Activated CD8-positive, alpha-beta memory T cell treated with anti-CD3 and anti-CD28 coated beads, Interleukin-2, amount 50 U/mL, for 24 hours (primary cell): Measurements from ENCODE around the gene PEAK1.

Experiments
- DNase-seq: peaks from one replicate; pipeline ENCODE4 v3.0.0-alpha.2; 2020; ENCODE audit errors: extremely low read depth

The PEAK1 gene

DNA sequence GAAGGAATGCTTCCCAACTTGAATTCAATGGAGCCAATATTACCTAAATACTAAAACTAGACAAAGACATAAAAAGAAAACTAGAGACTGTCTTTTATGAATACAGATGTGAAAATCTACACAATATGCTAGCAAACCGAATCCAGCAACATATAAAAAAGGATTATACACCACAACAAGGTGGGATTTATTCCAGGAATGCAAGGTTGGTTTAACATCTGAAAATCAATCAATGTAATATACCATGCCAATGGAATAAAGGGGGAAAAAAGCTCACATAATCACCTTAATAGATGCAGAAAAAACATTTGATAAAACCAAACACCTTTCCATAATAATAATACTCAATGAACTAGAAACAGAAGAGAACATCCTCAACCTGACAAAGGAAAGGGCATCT, 279.7 kb downstream of the PEAK1 start:
- DNase-seq, result no peak

DNA sequence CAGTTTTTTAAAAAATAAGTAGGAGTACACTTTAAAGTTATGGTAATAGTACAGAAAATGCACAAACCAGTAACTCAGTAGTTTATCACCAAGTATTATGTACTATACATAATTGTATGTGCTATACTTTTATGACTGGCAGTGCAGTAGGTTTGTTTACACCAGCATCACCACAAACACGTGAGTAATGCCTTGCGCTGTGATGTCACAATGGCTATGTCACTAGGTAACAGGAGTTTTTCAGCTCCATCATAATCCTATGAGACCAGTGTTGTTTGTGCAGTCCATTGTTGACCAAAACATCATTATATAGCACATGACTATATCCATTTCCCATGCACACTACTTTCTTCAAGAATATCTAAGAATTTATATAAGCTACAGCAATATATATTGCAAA, 280.6 kb downstream of the PEAK1 start:
- DNase-seq, result no peak

DNA sequence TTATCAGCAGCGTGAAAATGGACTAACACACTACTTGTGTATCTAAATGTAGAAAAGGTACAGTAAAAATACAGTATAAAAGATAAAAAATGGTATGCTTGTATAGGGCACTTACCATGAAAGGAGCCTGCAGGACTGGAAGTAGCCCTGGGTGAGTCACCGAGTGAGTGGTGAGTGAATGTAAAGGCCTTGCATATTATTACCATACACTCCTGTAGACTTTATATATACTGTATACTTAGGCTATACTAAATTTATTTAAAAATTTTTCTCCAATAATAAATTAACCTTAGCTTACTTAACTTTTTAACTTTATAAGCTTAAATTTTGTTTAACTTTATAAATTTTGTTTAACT, 281.8 kb downstream of the PEAK1 start:
- no peak for DNase-seq

DNA sequence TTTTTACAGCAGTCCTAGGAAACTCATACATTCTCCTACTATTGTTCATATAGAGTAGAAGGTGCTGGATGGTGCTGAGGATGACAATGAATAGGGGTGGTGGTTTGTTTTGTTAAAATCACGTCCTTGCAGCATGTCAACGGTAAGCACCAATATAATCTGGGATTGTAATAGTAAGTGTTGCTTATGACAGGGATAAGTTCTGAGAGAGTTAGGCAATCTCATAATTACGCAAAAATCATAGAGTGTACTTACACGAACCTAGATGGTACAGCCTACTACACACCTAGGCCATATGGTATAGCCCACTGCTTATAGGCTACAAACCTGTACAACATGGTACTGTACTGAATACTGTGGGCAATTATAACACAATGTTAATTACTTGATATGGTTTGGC, 284.7 kb downstream of the PEAK1 start:
- DNase-seq, result no peak

DNA sequence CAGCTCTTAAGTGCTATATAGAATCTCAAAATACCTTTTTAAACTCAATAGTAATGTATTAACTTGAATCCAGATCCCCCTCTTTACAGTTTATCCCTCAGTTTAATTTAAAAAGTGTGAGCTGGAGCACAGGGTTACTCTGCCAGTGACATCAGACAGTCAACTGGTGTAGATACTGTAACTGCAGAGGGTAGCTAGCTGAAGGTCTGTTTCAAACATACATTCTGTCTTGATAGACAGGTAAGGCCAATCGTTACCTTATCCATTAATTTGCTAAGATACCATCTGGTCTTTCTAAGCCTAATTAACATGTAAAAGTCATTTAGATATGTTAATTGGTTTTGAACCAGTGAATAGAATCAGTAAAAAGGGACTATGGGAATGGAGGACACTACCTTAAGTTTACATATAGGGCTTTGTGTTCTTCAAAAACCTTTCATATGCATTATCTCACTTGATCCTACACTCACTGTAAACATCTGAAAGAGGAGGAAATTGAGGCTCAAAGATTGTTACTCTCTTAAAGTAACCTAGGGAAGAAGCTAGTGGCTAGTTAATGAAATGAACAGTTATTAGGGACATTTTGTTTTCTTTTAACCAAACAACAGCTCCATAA, 289.5 kb downstream of the PEAK1 start:
- DNase-seq, result no peak

DNA sequence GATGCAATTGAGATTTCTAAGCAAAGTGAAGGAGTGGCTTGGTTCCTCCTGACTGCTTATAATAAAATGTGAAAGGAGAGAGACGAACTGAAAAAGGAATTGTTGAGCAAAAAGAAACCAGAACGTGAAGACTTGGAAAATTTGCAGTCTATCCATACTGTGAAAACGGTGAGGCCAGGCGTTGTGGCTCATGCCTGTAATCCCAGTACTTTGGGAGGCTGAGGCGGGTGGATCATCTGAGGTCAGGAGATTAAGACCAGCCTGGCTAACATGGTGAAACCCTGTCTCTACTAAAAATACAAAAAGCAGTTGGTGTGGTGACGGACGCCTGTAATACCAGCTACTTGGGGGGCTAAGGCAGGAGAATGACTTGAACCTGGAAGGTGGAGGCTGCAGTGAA, 292.3 kb downstream of the PEAK1 start:
- no peak for DNase-seq

DNA sequence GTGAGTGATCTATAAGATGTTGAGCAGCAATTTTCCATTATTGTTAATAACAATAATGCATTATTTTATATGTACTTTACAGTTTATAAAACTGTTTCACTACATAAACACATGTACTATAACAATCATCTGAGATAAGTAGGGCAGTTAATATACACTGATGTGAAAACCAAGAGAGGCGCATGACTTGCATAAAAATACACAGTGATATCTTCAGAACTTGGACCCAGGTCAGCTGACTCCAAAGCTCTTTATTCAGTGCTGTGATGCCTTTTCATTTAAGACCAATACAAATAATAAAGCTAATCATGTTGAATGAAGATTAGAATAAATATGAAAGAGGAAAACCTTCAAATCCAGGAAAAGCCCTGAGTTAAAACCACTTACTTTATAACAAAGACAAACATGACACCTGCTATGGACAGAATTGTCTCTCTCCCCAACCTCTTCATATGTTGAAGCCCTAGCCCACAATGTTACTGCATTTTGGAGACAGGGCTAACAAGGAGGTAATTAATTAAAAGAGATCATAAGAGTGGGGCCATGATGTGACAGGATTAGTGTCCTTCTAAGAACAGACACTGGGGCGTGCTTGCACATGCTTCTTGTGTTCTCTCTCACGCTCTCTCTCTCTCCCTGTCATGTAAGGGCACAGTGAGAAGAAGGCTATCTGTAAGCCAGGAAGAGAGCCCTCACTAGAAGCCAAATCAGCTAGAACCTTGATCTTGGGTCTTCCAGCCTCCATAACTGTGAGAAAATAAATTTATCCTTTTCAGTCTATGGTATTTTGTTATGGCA, 293.2 kb downstream of the PEAK1 start:
- no peak for DNase-seq

DNA sequence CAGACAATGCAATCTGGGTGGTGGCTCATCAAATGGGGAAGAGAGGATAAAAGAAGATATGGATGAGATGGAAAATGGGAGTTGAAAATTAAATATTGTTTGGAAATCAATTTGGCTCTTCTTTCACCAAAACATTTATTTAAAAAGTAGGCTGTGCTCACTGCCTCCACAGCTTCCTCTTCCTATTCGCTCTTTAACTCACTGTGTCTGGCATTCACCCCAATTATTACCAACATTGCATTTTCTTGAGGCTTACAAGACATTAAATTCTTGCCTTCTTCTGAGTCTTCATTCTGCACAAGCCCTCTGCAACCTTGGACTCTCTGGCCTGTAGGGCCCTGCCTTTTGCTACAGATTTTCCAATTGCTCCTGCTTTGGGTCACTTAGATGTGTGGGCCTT, 296.1 kb downstream of the PEAK1 start:
- no peak for DNase-seq

DNA sequence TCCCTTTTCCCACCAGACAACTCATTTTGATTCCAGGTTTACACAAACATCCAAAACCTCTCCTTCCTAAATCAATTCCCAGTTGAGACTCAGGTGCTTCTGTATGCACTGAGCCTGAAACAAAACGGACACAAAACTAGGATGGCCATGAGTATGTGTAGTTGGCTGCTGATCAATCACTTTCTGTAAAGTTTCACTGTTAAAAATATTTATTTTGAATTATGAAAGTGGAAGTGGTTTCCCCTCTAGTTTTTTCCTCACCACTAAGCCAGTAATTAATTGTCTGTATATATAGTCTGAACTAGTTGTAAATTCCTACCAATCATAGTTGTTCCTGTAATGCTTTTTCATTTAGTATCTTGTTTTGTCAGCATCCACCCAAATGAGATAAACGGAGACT, 297.3 kb downstream of the PEAK1 start:
- no peak for DNase-seq

DNA sequence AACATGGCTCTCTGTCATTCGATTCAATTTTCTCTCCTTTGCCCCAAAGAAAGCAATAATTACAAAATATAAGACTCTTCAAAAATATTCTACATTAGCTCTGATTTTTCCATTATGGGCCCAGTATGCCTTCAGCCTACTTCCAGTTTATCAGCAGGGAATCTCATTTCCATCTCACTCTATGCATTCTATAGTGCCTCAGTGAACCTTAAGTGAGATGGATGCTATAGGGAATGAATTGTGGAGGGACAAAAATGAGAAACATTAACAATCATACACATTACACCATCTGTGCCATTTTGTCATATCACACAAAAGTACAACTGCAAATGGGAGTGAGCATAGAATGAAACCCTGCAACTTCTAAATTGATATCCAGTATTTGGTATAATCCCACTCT, 298.3 kb downstream of the PEAK1 start:
- no peak for DNase-seq

DNA sequence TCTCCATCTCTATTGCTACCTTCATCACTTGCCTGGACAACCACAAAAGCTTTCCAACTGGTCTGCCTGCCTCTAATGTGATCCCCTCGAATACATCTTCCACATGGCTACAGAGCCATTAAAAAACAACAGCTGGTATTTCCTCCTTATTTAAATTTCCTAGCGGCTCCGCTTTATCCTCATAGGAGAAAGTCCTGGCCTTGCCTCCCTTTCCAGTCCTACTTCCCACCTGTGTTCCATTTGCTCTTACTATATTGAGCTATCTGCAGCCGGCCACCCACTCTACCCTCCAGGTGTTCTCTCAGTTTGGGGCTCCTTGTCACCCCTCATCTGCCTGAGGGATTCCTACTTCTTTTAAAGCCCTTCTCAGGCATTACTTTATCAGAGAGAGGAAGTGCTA, 299.3 kb downstream of the PEAK1 start:
- no peak for DNase-seq

DNA sequence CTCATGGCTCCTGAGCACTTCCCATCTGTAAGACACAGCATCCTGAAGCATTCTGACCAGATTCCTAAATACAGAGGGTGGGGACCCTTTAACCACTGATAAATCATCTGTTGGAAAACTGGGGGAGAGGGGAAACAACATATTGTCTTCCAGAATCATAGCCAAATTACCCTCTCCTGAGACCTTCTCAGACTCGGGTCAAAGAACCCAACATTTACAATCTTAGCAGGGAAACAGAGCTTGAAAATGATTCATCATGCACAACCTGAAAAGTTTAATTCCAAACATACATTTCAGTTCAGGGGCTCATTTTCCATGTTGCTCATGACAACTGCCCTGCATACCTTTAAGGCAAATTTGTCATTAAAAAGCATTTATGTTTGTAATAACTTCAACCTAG, 300.5 kb downstream of the PEAK1 start:
- DNase-seq, result no peak

DNA sequence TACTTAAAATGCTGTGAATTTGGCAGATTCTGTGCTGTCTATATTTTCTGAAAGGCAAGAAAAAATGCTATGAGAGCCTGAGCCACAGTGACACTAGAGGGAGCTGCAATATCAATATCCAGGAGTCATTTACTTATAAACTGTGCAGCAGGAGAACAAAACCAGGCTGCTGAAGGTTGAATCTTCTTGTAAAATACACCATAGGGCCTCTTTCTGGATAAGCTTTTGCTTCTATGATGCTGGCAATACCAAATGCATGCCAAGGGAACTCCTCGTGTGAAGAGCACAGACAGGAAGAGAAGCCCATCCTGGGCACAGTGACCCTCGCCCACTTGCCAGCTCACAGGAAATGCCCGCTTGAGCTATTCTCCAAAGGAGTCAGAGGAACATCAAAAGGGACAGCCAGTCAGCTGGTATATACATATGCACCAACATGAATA, 301.0 kb downstream of the PEAK1 start:
- DNase-seq, result no peak

DNA sequence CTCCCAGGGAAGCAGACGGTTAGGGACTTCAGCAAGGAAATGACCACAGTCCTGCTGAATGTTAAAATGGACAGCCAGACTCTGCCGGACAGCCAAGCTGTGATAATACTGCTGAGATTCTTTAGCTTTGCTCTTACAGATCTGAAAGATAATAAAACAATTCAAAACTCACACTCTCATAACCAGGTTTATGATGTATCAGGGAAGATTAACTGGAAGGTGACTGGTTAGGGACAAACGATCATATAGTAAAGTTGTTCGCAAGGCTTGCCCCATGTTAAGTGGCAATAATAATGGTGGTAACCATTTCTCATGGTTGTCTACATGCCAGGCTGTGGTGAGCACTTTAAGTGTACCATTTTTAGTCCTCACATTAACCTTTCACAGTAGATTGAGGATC, 304.7 kb downstream of the PEAK1 start:
- no peak for DNase-seq

DNA sequence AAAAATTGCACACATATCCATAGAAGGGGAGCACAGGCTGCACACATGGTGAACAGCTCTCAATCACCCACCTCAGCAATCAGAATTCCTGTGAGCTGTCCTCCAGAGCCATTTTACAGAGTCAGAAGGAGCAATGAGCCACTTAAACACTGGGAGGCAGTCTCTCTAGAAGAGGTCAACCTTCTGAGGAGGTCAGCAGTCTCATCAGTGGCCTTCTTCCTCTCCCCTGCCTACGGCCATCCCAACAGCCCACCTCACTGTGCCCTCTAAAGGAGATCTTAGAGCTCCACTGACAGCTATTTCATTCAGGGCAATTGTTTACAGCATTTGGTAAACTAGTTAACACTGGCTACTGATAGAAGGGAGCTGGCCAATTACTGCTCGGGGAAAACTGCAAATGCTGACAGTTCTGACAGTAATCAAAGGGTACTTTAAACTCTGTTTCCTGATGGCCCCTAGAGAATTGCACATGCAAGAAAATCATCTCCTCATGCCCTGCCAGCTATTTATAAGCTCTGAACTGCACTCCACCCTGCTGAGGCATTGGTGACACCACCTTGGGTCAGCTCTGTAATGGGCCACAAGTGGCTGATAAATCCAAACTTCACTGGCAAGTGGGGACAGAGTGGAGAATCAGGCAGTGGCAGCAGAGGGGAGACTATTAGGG, 306.9 kb downstream of the PEAK1 start:
- no peak for DNase-seq

DNA sequence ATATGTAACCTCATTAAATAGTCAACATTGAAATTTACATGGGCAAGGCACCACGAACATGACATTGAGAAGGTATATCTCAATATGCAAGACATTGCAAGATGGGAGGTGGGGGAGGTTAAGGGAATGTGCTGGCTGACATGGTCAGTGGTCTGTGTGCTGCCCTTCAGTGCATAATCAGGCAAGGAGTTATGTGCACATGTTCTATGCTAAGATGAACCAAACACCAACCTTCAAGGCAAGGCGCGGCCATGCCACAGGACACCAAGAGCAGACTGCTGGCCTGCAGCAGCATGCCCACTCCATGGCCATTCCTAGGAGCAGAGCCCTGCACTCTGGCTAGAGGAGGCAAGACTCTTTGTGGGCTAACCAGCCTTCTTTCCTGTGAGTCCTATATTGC, 308.1 kb downstream of the PEAK1 start:
- no peak for DNase-seq

DNA sequence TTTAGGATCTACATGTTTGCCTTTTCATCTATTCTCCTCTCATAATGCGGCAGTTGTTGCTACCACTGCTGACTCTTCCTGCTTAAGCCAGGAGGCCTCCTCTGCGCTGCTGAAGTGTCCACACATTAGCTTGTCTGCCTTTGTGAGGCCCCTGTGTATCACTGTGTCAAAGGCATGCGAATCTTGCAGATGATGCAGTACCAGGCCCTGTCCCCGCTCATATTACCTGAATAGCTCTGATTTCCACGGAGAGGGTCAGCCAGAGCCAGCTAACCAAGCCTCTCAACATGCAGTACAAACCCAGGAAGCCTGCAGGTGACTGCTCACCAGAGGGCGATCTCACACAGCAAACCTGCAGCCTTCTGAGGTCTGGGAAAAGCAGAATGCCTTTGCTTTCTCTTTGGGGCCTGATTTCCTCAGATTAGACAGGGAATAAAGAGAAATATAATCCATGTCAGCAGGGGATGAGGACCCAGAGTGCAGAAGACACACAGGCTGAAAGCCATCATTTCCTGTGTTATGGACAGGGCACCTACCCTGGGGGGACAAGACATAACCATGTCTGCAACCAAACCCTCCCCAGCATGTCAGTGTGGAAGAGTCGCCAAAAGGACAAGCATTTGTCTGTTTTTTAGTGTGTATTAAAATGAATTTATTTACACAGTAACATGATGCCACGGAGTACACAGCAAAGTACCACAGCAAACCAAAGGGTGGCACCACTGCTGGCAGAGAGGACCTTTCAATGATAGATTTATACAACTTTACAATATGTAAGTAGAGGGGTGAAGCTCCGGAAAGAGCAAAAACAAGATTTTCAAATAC, 312.2 kb downstream of the PEAK1 start:
- DNase-seq, result no peak

DNA sequence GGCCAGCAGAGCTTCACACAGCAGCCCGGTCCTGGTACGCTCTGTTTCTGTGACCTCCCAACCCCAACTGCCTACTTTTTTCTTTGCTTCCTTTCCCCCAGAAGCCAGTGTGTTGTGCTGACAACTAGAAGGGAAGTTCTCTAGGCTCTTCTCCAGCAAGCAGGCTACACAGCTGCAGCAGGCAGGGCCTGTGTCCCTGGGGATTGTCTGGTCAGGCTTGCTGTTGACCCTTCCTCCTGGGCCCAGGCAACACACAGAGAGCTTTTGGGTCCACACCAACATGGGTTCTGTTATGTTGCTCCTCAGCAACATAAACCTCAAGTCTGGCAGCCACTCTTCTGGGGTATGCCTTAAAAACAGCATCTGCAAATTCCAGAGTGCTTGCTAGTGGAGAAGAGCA, 312.8 kb downstream of the PEAK1 start:
- DNase-seq, result no peak

DNA sequence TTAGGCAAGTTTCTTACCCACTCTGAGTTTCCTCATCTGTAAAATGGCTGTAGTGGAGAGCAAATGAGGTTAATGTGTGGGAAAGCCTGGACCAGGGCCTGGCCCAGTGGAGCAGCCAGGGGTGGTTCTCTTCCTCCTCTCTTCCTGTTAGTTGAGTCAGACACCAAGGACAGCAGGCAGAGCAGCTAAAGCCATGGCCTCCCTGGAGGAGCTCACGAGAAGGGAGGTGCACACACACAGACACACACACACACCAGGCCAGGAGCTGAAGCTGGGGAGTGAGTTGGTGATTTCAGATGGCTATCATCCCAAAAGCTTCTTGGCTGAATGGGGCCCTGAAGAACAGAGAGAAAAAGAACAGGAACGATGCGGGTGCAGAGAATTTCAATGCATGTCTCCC, 315.7 kb downstream of the PEAK1 start:
- DNase-seq, result no peak

DNA sequence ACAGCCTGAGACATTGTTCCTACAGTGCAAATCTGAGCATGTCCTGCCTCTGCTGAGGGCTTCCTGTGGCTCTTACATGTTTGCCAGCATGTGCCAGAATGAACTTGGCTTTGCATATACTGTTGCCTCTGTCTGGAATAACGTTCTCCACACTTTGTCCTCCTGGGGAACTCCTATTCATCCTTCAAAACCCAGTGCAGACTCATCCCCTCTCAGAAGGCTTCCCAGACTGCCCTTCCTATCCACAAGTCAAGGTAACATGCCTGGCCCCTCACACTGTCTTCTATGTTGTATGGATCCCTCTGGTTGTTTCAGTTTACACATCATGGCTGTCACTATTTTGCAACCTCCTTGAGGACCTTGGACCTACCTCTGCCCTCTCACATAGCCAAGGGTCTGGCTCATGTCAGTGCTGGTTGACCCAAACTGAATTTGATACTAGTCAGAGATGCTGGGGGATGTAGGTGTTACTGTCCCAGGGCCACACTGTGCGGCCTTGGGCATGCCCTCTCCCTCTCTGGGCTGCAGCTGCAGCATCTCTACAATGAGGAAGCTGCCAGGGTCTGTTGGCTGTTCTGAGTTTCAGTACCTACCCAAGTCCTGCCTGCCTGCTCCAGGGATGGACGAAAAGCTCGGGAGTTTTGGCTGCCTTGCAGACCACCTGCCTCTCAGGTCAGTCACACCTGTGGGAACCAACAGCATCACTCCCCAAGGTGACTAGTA, 320.0 kb downstream of the PEAK1 start:
- no peak for DNase-seq

DNA sequence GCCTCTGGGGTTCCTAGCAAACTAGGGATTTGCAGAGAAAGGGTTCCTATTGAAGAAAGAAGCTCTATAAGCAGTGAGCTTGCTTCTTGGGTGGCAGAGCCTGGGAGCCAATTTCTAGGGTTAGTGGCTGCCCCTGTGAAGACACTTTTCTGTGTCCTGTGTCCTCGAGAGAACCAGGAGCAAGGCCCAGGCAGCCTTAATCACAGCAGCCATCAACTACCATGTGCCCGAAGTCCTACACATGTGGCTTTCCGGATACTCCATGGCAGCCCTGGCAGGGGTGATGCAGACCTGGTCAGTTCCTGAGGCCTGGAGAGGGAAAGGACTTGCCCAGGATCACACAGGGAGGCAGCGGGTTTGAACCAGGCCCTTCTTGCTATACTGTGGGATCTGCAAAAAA, 321.3 kb downstream of the PEAK1 start:
- DNase-seq, result no peak

DNA sequence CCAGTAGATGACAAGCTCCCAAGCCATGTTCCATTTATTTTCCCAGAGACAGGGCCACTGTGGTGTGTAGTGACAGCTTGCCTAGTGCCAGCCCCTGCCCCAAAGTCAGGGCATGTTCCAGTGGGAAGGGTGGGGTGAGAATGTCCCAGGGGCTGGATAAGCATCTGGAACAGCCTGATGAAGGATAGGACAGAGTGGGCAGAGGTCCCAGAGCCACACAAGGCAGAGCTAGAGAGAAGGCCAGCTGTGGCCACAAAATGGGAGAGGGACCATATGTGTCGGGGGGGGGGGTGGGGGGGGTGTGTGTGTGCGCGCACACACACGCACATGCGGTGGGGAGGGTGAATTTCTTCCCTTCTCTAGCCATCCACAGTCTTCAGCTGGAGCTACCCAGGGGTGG, 322.0 kb downstream of the PEAK1 start:
- DNase-seq, result no peak
